Measurements from ENCODE around the gene MBLAC1. TPM values are rescaled to one million over a fixed set of nuclear protein-coding genes. Genes with fewer than 3 reads are reported as not detected.

MBLAC1 gene
- polyA plus RNA-seq, 1 donor from 2014 or later: 6.4 TPM

DNA sequence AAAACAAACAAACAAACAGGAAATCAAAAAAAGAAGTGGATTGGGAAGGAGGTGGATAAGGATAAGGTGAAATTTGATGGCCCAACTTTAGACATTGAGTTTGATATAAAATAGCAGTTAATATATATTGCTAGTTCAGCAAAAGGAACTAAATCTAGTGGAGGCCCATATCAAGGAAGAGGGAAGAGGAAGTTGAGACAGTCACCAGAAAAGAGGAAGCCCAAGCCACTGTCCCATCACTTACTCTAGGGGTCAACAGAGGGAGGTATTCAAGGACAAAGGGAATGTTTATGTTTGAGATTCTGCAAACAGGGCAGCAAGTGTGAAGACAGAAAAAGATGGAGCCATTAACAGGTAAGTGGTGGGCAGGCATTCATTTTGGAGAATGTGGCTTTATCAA, 25.6 kb downstream of the MBLAC1 start:
- Histone ChIP-seq H3K27ac (ENCODE audit: low read length) (no peak overlapping the region), H3K4me2 (ENCODE audit: low read length) (no peak overlapping the region), H3K9ac (ENCODE audit: low read length) (no peak overlapping the region), H3K9me2 (ENCODE audit: insufficient read depth, low read length) (no peaks in the 10 kb centered on the region), H2AFZ (ENCODE audit: low read depth, low read length) (no peak overlapping the region), H3K4me3 (ENCODE audit: low read length) (no peak overlapping the region), H3K79me2 (replicated peaks; ENCODE audit: insufficient read depth, low read length) (peaks cover 14% of the 10 kb centered on the region), H3K27me3 (ENCODE audit: insufficient read depth, low read depth, low read length) (no peaks in the 10 kb centered on the region), H3F3A (ENCODE audit: insufficient read depth, low read length, poor library complexity, severe bottlenecking) (no peaks in the 10 kb centered on the region), H3K36me3 (ENCODE audit: insufficient read depth, low read length) (no peaks in the 10 kb centered on the region), H4K20me1 (ENCODE audit: insufficient read depth) (no peaks in the 10 kb centered on the region), H3K9me3 (ENCODE audit: low read length) (no peaks in the 10 kb centered on the region)
- no peak for TF ChIP-seq RAD21 (conservative IDR thresholded peaks at IDR 0.05)
- TF ChIP-seq, protein P1, sequence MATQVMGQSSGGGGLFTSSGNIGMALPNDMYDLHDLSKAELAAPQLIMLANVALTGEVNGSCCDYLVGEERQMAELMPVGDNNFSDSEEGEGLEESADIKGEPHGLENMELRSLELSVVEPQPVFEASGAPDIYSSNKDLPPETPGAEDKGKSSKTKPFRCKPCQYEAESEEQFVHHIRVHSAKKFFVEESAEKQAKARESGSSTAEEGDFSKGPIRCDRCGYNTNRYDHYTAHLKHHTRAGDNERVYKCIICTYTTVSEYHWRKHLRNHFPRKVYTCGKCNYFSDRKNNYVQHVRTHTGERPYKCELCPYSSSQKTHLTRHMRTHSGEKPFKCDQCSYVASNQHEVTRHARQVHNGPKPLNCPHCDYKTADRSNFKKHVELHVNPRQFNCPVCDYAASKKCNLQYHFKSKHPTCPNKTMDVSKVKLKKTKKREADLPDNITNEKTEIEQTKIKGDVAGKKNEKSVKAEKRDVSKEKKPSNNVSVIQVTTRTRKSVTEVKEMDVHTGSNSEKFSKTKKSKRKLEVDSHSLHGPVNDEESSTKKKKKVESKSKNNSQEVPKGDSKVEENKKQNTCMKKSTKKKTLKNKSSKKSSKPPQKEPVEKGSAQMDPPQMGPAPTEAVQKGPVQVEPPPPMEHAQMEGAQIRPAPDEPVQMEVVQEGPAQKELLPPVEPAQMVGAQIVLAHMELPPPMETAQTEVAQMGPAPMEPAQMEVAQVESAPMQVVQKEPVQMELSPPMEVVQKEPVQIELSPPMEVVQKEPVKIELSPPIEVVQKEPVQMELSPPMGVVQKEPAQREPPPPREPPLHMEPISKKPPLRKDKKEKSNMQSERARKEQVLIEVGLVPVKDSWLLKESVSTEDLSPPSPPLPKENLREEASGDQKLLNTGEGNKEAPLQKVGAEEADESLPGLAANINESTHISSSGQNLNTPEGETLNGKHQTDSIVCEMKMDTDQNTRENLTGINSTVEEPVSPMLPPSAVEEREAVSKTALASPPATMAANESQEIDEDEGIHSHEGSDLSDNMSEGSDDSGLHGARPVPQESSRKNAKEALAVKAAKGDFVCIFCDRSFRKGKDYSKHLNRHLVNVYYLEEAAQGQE (IDR thresholded peaks at IDR 0.05; ENCODE audit: borderline replicate concordance): no peak
- no peak for TF ChIP-seq SMC3 (conservative IDR thresholded peaks at IDR 0.05; ENCODE audit: poor library complexity)
- no peak for TF ChIP-seq POLR2AphosphoS5 (IDR thresholded peaks at IDR 0.05)
- TF ChIP-seq, protein P2, sequence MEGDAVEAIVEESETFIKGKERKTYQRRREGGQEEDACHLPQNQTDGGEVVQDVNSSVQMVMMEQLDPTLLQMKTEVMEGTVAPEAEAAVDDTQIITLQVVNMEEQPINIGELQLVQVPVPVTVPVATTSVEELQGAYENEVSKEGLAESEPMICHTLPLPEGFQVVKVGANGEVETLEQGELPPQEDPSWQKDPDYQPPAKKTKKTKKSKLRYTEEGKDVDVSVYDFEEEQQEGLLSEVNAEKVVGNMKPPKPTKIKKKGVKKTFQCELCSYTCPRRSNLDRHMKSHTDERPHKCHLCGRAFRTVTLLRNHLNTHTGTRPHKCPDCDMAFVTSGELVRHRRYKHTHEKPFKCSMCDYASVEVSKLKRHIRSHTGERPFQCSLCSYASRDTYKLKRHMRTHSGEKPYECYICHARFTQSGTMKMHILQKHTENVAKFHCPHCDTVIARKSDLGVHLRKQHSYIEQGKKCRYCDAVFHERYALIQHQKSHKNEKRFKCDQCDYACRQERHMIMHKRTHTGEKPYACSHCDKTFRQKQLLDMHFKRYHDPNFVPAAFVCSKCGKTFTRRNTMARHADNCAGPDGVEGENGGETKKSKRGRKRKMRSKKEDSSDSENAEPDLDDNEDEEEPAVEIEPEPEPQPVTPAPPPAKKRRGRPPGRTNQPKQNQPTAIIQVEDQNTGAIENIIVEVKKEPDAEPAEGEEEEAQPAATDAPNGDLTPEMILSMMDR (IDR thresholded peaks at IDR 0.05; ENCODE audit: poor library complexity, severe bottlenecking): no peak
- TF ChIP-seq EZH2 (IDR thresholded peaks at IDR 0.05; ENCODE audit: borderline replicate concordance, insufficient read depth, low read length, poor library complexity, severe bottlenecking): no peak
- TF ChIP-seq MXI1 (conservative IDR thresholded peaks at IDR 0.05; ENCODE audit: poor library complexity, severe bottlenecking): no peak
- TF ChIP-seq TAF1 (IDR thresholded peaks at IDR 0.05; ENCODE audit: low read depth): no peak

DNA sequence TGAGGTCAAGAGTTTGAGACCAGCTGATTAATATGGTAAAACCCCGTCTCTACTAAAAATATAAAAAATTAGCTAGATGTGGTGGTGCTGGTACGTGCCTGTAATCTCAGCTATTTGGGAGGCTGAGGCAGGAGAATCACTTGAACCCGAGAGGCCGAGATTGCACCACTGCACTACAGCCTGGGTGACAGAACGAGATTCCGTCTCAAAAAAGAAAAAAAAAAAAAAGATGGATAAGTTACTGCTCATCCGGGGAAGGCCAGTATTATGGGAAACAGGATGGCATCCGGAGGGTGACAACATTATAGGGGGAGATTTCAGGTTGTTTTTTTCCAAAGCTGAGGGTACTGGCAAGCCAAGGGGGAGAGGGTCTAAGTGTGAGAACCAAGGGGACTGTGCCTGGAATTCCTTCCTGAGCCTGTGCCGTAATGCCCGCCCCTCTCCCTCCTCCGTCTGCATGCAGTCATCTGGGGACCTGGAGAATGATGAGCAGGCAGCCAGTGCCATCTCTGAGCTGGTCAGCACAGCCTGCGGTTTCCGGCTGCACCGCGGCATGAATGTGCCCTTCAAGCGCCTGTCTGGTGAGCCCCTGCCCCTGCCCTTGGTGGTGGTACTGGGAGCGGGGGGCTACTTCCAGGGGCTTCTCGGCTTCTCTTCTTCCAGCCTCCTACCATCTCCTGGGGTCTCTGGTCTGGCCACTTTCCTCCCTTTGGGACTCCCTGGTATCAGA, 26.3 kb downstream of the MBLAC1 start:
- Histone ChIP-seq H3K79me2 (replicated peaks; ENCODE audit: insufficient read depth, low read length) (peaks cover 14% of the 10 kb centered on the region), H3K4me2 (ENCODE audit: low read length) (no peak overlapping the region), H3K27me3 (ENCODE audit: insufficient read depth, low read depth, low read length) (no peaks in the 10 kb centered on the region), H3K9ac (ENCODE audit: low read length) (no peak overlapping the region), H2AFZ (ENCODE audit: low read depth, low read length) (no peak overlapping the region), H3K9me3 (ENCODE audit: low read length) (no peaks in the 10 kb centered on the region), H3F3A (ENCODE audit: insufficient read depth, low read length, poor library complexity, severe bottlenecking) (no peaks in the 10 kb centered on the region), H4K20me1 (ENCODE audit: insufficient read depth) (no peaks in the 10 kb centered on the region), H3K27ac (ENCODE audit: low read length) (no peak overlapping the region), H3K36me3 (ENCODE audit: insufficient read depth, low read length) (no peaks in the 10 kb centered on the region), H3K4me3 (ENCODE audit: low read length) (no peak overlapping the region), H3K9me2 (ENCODE audit: insufficient read depth, low read length) (no peaks in the 10 kb centered on the region)
- TF ChIP-seq TAF1 (IDR thresholded peaks at IDR 0.05; ENCODE audit: low read depth) (no peak), SMC3 (conservative IDR thresholded peaks at IDR 0.05; ENCODE audit: poor library complexity) (no peak), EP300 (conservative IDR thresholded peaks at IDR 0.05; ENCODE audit: poor library complexity, severe bottlenecking) (no peak), EZH2 (IDR thresholded peaks at IDR 0.05; ENCODE audit: borderline replicate concordance, insufficient read depth, low read length, poor library complexity, severe bottlenecking) (no peak), MXI1 (conservative IDR thresholded peaks at IDR 0.05; ENCODE audit: poor library complexity, severe bottlenecking) (no peak), RAD21 (conservative IDR thresholded peaks at IDR 0.05) (no peak), POLR2AphosphoS5 (IDR thresholded peaks at IDR 0.05) (no peak)
- TF ChIP-seq, protein P1 (IDR thresholded peaks at IDR 0.05; ENCODE audit: borderline replicate concordance): no peak
- TF ChIP-seq, protein P2 (IDR thresholded peaks at IDR 0.05; ENCODE audit: poor library complexity, severe bottlenecking): no peak

All from neural cell (in vitro differentiated cells).